GM19025 (cell line): ENCODE results near the gene SDC1.
"Not testable (repeated sequence)": the region's sequence is repeated elsewhere in the genome, so short reads cannot be mapped to it uniquely, and the experiment has no call there.

Experiments
- ATAC-seq: cut with Tn5 transposase; IDR thresholded peaks from one replicate; pipeline ENCODE4 v1.9.1; 2021; ENCODE audit warnings: mild to moderate bottlenecking, low read depth, moderate library complexity; ENCODE audit not compliant: unreplicated experiment

SDC1 gene

GRCh38 chr2:20224716-20225293 is at the start of gene SDC1:
Gene SDC1, minus strand, starts transcription at chr2:20225130. Its CDS starts 263 bp downstream, at chr2:20224867.
- ATAC-seq: peak; percentile 19

- ATAC-seq: no peak
These were observed 48.1 kb upstream of the SDC1 start for GRCh38 chr2:20273042-20273441.

- ATAC-seq: not testable (repeated sequence)
These were observed 43.4 kb upstream of the SDC1 start for GRCh38 chr2:20268317-20268716.

- ATAC-seq: no peak
These were observed 42.6 kb upstream of the SDC1 start for GRCh38 chr2:20267529-20267928.

GRCh38 chr2:20264629-20265028 is 39.7 kb upstream of the SDC1 start:
- ATAC-seq: no peak

- no peak for ATAC-seq
These were observed 32.5 kb upstream of the SDC1 start for GRCh38 chr2:20257411-20257810.

- ATAC-seq: no peak
These were observed 29.8 kb upstream of the SDC1 start for GRCh38 chr2:20254731-20255130.

- no peak for ATAC-seq
These were observed 25.5 kb upstream of the SDC1 start for GRCh38 chr2:20250436-20250835.

GRCh38 chr2:20249170-20249569 is 24.2 kb upstream of the SDC1 start:
- ATAC-seq: no peak

- no peak for ATAC-seq
These were observed 22.2 kb upstream of the SDC1 start for GRCh38 chr2:20247084-20247483.

- ATAC-seq: not testable (repeated sequence)
These were observed 18.7 kb upstream of the SDC1 start for GRCh38 chr2:20243637-20244036.

GRCh38 chr2:20242727-20243377 is 17.9 kb upstream of the SDC1 start:
- no peak for ATAC-seq

GRCh38 chr2:20241973-20242726 is 17.2 kb upstream of the SDC1 start:
- ATAC-seq: no peak

- not testable (repeated sequence) for ATAC-seq
These were observed 15.4 kb upstream of the SDC1 start for GRCh38 chr2:20240291-20240690.

GRCh38 chr2:20236496-20236895 is 11.6 kb upstream of the SDC1 start:
- ATAC-seq: no peak

GRCh38 chr2:20235655-20236305 is 10.8 kb upstream of the SDC1 start:
- no peak for ATAC-seq

- ATAC-seq: not testable (repeated sequence)
These were observed 9.7 kb upstream of the SDC1 start for GRCh38 chr2:20234597-20234996.

- no peak for ATAC-seq
These were observed 7.9 kb upstream of the SDC1 start for GRCh38 chr2:20232837-20233207.

GRCh38 chr2:20231598-20232026 is 6.7 kb upstream of the SDC1 start:
- no peak for ATAC-seq

GRCh38 chr2:20231159-20231558 is 6.2 kb upstream of the SDC1 start:
- ATAC-seq: no peak

- no peak for ATAC-seq
These were observed 5.1 kb upstream of the SDC1 start for GRCh38 chr2:20230114-20230425.
